OCI-LY7 (cell line): Measurements from ENCODE around the gene TNFRSF9. TPM values are rescaled to one million over a fixed set of nuclear protein-coding genes. Genes with fewer than 3 reads are reported as not detected.

Source experiments
- BruUV-seq: library from RNA; stranded (reverse); fragments of 400-500 nt; replicated peaks from 2 replicates; lab custom pipeline; 2021; lab: Mats Ljungman, UMichigan
- CTCF ChIA-PET: fragments of 300-600 bp; sonication (Branson Sonifier 250); formaldehyde crosslinking; loops from one replicate; lab custom pipeline; 2022; ENCODE audit warnings: antibody characterized with exemption; ENCODE audit not compliant: unreplicated experiment; lab: Charles Lee
- POLR2A ChIA-PET: fragments of 300-600 bp; sonication (Branson Sonifier 250); formaldehyde crosslinking; loops from one replicate; lab custom pipeline; 2022; ENCODE audit warnings: antibody characterized with exemption; lab: Charles Lee
- DNase-seq: peaks from one replicate; pipeline ENCODE4 v3.0.0-alpha.2; 2015; ENCODE audit warnings: low spot score
- H2AFZ ChIP-seq: fragments of 200-600 bp; sonication (generic), shearing (Covaris generic); 2 replicates; pipeline ENCODE4 v1.6.1; 2014; ENCODE audit warnings: mild to moderate bottlenecking, antibody characterized with exemption, low read length, moderate library complexity
- H3K27ac ChIP-seq: fragments of 200-600 bp; sonication (generic); 2 replicates; pipeline ENCODE4 v1.5.1; 2014; ENCODE audit warnings: mixed run types, low read depth, mild to moderate bottlenecking, moderate library complexity, low read length, inconsistent platforms; ENCODE audit not compliant: poor library complexity, severe bottlenecking
- H3K36me3 ChIP-seq: fragments of 200-600 bp; sonication (generic); 2 replicates; pipeline ENCODE4 v1.6.1; 2014; ENCODE audit warnings: mild to moderate bottlenecking, antibody characterized with exemption, low read length, moderate library complexity, mixed read lengths; ENCODE audit not compliant: insufficient read depth
- H3K4me1 ChIP-seq: fragments of 200-600 bp; sonication (generic); 2 replicates; pipeline ENCODE4 v1.5.1; 2014; ENCODE audit warnings: mild to moderate bottlenecking, low read length; ENCODE audit not compliant: insufficient read depth, poor library complexity, severe bottlenecking
- H3K4me2 ChIP-seq: fragments of 200-600 bp; sonication (generic); 2 replicates; pipeline ENCODE4 v1.6.1; 2014; ENCODE audit warnings: mild to moderate bottlenecking, low read length
- H3K4me3 ChIP-seq: fragments of 200-600 bp; sonication (generic); 2 replicates; pipeline ENCODE4 v1.5.1; 2014; ENCODE audit warnings: mild to moderate bottlenecking, low read depth, low read length; ENCODE audit not compliant: poor library complexity, severe bottlenecking
- H3K79me2 ChIP-seq: fragments of 200-600 bp; sonication (generic); 2 replicates; pipeline ENCODE4 v1.6.1; 2016; ENCODE audit warnings: low read depth, mild to moderate bottlenecking, low read length, moderate library complexity, mixed read lengths; ENCODE audit not compliant: insufficient read depth
- H3K9me2 ChIP-seq: fragments of 200-600 bp; sonication (generic); 2 replicates; pipeline ENCODE4 v1.6.1; 2016; ENCODE audit warnings: mild to moderate bottlenecking, low read length, mixed read lengths; ENCODE audit not compliant: insufficient read depth
- H3K9me3 ChIP-seq: fragments of 200-600 bp; sonication (generic); 2 replicates; pipeline ENCODE4 v1.6.1; 2014; ENCODE audit warnings: mild to moderate bottlenecking, mixed run types, low read length, mixed read lengths
- H4K20me1 ChIP-seq: fragments of 200-600 bp; sonication (generic); 2 replicates; pipeline ENCODE4 v1.6.1; 2014; ENCODE audit warnings: mild to moderate bottlenecking, antibody characterized with exemption, low read length, moderate library complexity, mixed read lengths; ENCODE audit not compliant: insufficient read depth
- CTCF ChIP-seq: fragments of 200-600 bp; sonication (generic); conservative IDR thresholded peaks from 2 replicates; pipeline ENCODE4 v1.5.1; 2014; ENCODE audit warnings: mild to moderate bottlenecking, antibody characterized with exemption, low read length, moderate library complexity, mixed read lengths
- EZH2phosphoT487 ChIP-seq: fragments of 200-600 bp; sonication (generic); IDR thresholded peaks from 2 replicates; pipeline ENCODE4 v1.6.1; 2018; ENCODE audit warnings: low read depth, borderline replicate concordance, mild to moderate bottlenecking, mixed run types, antibody characterized with exemption, low read length, moderate library complexity, mixed read lengths
- intact Hi-C: fragments of 100-400 bp; cut with micrococcal nuclease; formaldehyde crosslinking; loops from one replicate; pipeline ENCODE4 v1.10.0; 2022; ENCODE audit not compliant: unreplicated experiment
- total RNA-seq, 2 experiments: library from RNA; depleted of rRNA in 1 of 2; stranded (reverse); fragments of >200 nt in 1 of 2; shearing (Covaris generic) in 1 of 2; gene quantifications; 2 replicates each; pipeline ENCODE4 v1.2.3, GENCODE V29; 2014 to 2022

The TNFRSF9 gene
- total RNA-seq, 2 experiments from 2014 or later = not detected

GRCh38 chr1:7869136-7869920 lies 71.3 kb downstream of the TNFRSF9 start:
- Histone ChIP-seq H3K4me2 (no peak overlapping the region), H3K9me3 (no peaks in the 10 kb centered on the region), H3K79me2 (no peaks in the 10 kb centered on the region), H3K4me3 (no peak overlapping the region), H3K9me2 (no peaks in the 10 kb centered on the region), H3K27ac (no peak overlapping the region), H4K20me1 (no peaks in the 10 kb centered on the region), H3K4me1 (no peaks in the 10 kb centered on the region), H3K36me3 (no peaks in the 10 kb centered on the region), H2AFZ (no peak overlapping the region)
- TF ChIP-seq EZH2phosphoT487 (no peak), CTCF (no peak)
- ChIA-PET POLR2A (no interaction called here), CTCF (no interaction called here)
- no TSS peak for BruUV-seq
- intact Hi-C loops = no loop called here
- DNase-seq = no peak

GRCh38 chr1:7868070-7868780 lies 72.4 kb downstream of the TNFRSF9 start:
- no peak for DNase-seq
- CTCF ChIA-PET = no interaction called here
- Histone ChIP-seq H3K9me3 (no peaks in the 10 kb centered on the region), H3K27ac (no peak overlapping the region), H3K9me2 (no peaks in the 10 kb centered on the region), H3K36me3 (no peaks in the 10 kb centered on the region), H2AFZ (no peak overlapping the region), H3K4me3 (no peak overlapping the region), H4K20me1 (no peaks in the 10 kb centered on the region), H3K4me2 (no peak overlapping the region), H3K79me2 (no peaks in the 10 kb centered on the region), H3K4me1 (no peaks in the 10 kb centered on the region)
- POLR2A ChIA-PET = interaction anchor here (1.3 kb wide), 1 partner anchor 10 kb away, joined by 3 read pairs; no protein-coding TSS in a partner anchor
- BruUV-seq = no TSS peak
- TF ChIP-seq CTCF (no peak), EZH2phosphoT487 (no peak)
- intact Hi-C loops = no loop called here

GRCh38 chr1:7865978-7866377 lies 74.7 kb downstream of the TNFRSF9 start:
- Histone ChIP-seq H3K4me3 (no peak overlapping the region), H3K9me3 (no peaks in the 10 kb centered on the region), H3K79me2 (no peaks in the 10 kb centered on the region), H4K20me1 (no peaks in the 10 kb centered on the region), H3K4me2 (no peak overlapping the region), H2AFZ (no peak overlapping the region), H3K9me2 (no peaks in the 10 kb centered on the region), H3K4me1 (no peaks in the 10 kb centered on the region), H3K36me3 (no peaks in the 10 kb centered on the region), H3K27ac (no peak overlapping the region)
- BruUV-seq = no TSS peak
- ChIA-PET POLR2A (no interaction called here), CTCF (no interaction called here)
- TF ChIP-seq EZH2phosphoT487 (no peak), CTCF (no peak)
- intact Hi-C loops = no loop called here
- no peak for DNase-seq
